GM21515 (cell line): ENCODE results near the gene PIK3CA.
A peak's percentile ranks its signal among the peaks of the same experiment; 100 is the strongest.

Source experiments
- ATAC-seq: cut with Tn5 transposase; IDR thresholded peaks from one replicate; pipeline ENCODE4 v1.9.1; 2021; ENCODE audit not compliant: unreplicated experiment

PIK3CA gene

DNA sequence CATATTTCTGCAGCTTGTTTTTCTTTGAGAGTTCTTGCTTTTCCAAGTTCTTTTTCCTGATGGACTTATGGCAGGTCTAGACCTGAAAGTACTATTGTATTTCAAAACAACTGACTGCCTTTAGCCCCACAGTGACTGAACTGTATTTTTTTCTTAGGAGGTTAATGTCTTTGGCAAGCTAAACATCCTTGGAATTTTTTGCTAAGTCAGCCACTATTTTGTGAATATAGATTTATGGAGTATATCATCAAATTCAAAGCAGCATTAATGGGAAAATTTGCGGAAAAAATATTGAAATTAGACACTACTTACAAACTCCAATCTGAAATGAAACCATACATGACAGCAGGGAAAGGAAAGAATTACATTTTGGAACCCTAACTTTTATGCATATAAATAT, 8.6 kb downstream of the PIK3CA start:
- ATAC-seq, result no peak

DNA sequence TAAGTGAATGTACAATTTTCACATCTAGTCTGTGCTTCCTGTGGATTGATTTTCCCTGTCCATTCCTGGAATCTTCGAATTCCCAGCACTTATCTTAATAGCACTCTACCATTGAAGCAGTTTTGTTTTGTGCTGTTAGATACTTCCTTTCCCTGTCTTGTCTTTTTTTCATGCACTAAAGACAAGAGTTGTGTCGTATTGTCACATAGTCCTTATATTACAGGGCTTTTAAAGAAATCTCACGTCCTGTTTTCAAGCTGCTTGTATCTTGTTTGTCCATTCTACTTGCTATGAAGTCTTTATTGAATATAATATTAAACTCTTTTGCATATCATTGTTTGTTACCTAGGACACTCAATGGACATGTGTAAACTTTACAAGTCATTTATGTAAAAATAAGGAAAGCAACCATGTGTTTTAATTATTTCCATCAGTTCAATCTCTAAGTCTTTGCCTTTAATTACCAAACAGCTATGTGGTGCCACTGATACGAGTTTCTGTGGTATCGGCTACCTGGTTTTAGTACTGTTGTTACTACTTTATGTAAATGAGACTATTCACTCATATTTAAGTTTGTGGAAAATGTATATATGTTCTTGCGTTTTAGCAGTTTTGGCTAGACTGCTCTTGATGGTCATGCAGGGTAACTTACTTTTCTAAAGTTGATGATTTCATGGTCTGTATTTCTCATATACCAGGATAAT, 10.3 kb downstream of the PIK3CA start:
- peak; percentile 46 for ATAC-seq

GRCh38 chr3:179163503-179163902, 15.3 kb downstream of the PIK3CA start:
- no peak for ATAC-seq

DNA sequence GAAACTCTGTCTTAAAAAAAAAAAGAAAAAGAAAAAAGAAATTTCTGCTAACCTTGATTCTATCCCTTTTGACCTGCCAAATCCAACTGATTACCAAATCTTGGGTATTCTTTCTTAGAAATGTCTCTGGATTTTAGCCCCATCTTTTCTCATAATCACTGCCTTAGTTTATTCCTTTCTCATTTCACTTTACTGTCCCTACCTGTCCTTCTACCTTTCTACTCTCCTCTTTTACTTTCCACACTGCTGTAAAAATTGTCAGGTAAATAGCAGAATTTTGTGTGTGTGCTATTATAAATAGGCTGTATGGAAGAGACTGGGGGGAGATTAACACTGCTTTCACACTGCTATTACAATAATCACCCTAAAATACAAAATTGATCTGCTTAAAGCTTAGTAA, 16.7 kb downstream of the PIK3CA start:
- no peak for ATAC-seq

- no peak for ATAC-seq
These were observed 18.5 kb downstream of the PIK3CA start for GRCh38 chr3:179166561-179167201.

DNA sequence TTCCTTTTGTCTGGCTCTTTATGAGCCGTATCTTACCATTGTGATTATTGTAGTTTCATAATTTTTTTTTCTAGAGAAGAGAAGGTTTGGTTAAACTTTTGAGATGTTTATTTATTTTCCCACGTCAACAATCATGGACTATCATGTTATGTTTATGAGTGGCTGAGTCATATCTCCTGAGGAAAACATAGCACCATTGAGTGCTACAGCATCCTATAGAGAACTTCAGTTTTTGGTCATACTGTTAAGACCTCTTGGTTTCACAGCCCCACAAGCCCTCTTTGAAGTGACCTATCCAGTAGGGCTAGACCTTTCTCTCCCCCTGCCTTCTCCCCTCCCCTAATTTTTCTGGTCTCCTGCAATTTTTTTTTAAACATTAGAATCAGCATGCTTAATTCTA, 20.8 kb downstream of the PIK3CA start:
- ATAC-seq, result no peak

DNA sequence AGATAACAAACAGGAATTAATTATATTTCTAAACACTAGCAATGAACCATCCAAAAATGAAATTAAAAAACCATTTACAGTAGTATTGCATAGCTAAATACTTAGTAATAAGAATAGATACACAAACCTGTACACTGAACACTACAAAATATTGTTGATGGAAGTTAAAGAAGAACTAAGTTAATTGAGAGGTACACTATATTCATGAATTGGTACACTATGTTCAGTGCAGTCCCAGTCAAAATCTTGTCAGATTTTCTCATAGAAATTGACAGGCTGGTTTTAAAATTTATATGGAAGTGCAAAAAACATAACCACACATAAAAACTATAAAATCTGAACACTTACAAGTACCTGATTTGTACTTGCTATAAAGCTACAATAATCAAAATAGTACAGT, 24.4 kb downstream of the PIK3CA start:
- ATAC-seq, result no peak

GRCh38 chr3:179174316-179174715, 26.2 kb downstream of the PIK3CA start:
- peak; percentile 63 for ATAC-seq

DNA sequence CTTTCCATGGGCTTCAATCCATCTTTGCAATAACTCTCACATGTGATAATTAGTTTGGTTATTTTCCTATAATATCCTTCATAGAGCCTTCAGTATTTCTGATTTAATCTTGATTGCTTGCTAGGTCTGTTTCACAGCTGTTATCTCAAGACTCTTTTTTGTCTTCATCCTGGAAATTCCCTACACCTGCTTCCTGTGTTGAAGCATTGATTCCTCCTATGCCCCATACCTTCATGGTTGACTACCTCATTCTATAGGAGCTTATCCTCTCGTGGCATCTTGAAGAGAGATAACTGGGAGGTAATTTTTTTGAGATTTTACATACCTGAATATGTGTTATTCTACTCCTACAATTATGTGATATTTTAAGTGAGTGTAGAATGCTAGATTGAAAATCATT, 26.7 kb downstream of the PIK3CA start:
- ATAC-seq, result no peak

- ATAC-seq, result no peak
These were observed 27.2 kb downstream of the PIK3CA start for GRCh38 chr3:179175358-179175757.

DNA sequence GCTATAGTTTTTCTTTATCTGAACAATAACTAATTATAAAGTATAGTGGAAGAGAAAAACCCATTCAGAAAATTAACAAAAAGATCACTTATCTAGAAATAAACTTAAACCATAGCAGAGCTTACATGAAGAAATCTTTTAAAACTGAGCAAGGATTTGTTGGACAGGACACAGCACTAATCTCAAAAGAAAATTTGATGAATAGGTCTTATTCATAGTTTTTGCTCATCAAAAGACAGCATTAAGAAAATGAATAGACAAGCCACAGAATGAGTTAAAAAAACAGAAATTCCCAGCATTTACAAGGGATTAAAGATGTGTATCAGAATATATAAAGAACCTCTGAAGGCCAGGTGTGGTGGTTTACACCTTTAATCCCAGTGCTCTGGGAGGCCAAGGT, 29.5 kb downstream of the PIK3CA start:
- no peak for ATAC-seq

GRCh38 chr3:179179256-179179655, 31.1 kb downstream of the PIK3CA start:
- ATAC-seq, result no peak

DNA sequence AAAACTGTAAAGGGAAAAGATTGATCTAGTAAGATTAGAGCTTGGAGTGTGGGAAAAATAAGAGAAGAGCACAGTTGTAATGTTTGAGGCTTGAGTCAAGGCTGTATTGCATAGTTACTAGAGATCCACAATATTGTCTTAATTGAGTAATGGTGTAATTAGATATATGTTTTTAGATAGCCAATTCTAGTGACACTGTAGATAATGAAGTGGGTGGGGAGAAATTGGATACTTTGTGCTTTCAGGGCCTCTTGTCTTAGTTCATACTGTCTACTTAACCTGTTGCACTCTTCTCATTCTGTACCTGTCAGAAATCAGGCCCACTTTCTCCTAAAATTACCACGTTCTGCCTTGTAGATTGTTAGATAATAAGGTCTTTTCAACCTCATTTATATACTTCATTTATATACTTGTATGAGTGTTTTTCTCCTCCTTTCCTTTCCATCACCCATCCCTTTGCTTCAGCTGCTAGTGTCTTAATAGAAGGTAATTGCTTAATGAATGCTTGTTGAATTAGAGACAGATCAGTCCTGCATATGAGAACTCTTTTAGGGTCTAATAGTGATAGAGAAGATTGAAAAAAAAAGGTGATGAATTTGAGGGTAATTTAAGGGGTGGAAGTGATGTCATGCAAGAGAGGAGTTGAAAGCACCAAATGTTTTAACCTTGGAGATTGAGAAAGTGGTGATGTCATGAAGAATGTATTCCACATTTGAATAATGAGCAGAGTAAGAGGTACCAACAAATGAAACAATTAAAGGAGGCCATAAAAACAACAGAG, 32.0 kb downstream of the PIK3CA start:
- ATAC-seq, result no peak

DNA sequence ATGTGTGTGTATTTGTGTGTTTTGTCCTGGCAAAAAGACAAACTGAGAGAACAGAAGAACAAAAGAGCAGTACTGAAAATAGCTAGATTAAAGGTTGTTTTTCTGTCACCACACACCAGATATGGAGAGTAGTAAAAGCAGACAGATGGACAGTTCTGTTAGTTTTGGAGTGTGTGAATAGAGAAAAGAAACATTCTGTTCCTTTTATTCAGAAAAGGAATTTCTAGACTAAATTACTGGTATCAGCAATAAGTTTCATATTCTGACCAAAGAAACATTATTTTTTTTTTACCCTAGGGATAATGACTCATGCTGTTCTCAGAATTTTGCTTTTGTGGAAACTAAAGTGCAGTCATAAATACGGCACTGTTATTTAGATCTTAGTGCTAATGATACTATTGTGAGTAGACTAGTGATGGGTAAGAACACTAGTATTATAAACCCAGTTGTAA, 32.9 kb downstream of the PIK3CA start:
- ATAC-seq, result peak; percentile 68

DNA sequence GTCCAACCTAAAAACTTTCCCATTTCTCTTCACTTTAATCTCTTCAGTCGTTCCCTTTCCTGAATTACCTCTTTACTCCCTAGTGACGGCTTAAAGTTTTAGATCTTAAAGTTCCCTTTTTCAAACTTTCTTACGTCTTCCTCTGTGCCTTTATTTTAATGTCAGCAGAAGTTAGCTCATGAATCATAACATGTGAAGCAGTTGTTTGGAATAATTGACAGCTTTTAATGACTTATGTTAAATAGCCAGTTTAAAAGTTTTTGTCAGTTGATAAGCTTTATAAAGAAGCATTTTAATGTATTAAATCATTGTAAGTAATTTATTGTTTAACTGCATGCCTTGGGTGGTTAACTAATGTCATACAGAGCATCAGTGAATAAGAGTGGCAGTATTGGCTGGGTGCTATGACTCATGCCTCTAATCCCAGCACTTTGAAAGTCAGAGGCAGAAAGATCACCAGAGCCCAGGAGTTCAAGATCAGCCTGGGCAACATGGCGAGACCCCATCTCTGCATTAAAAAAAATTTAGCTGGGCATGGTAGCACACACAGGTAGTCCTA, 33.9 kb downstream of the PIK3CA start:
- ATAC-seq, result no peak

DNA sequence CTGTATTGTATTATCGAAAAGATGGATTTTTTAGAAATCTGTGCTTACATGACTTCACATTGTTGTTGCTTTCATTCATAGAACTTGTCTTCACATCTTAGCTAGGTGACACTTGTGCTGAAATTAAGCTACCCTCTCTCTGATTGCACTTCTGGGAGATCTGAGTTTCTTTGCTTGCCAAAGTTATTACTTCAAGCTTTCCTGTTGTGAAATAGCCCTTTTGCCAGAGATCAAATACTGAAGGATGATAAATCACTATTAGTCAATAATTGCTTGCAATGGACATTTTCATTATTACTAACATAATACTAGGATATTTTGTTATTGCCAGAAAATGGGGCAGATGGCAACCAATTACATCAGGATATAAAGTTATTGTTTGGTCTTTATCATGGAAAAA, 34.7 kb downstream of the PIK3CA start:
- no peak for ATAC-seq

- no peak for ATAC-seq
These were observed 36.7 kb downstream of the PIK3CA start for GRCh38 chr3:179184826-179185225.

- no peak for ATAC-seq
These were observed 38.3 kb downstream of the PIK3CA start for GRCh38 chr3:179186426-179186825.

DNA sequence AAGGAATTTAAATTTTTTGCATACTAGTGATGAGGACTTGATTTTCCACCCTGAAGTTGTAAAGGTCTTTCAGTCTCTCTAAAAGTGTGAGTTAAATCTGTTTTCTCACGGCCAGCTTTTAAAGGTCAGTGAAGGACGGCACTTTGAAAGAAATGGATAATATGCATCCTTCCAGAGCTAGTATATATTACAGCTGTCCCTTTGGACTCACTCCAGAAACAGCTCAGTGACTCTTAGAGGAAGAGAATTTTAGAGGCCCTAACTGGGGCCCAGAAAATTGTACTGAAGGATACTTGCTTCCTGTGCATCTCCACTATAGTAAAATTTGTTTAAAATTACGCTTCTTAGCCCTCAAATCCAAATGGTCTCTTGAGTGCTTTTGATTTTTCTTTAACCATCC, 41.6 kb downstream of the PIK3CA start:
- ATAC-seq, result no peak

GRCh38 chr3:179190581-179190980, 42.4 kb downstream of the PIK3CA start:
- no peak for ATAC-seq

DNA sequence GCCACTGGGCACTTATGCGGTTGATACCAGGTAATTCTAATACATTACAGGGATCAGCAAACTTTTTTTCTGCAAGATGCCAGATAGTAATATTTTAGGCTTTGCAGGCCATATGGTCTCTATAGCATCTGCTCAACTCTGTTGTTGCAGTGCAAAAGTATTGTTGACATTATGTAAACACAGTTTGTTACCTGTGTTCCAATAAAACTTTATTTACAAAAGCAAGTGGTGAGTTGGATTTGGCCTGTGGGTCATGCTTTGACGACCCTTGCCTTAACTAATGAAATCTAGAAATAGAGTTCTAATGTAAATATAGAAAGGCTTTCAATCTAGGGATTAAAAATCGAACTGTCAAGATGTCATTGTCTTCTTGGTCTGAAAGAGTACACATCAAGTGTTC, 44.4 kb downstream of the PIK3CA start:
- no peak for ATAC-seq

- no peak for ATAC-seq
These were observed 46.8 kb downstream of the PIK3CA start for GRCh38 chr3:179194931-179195330.
